ENCODE measurements around the gene RAB35.

DNA sequence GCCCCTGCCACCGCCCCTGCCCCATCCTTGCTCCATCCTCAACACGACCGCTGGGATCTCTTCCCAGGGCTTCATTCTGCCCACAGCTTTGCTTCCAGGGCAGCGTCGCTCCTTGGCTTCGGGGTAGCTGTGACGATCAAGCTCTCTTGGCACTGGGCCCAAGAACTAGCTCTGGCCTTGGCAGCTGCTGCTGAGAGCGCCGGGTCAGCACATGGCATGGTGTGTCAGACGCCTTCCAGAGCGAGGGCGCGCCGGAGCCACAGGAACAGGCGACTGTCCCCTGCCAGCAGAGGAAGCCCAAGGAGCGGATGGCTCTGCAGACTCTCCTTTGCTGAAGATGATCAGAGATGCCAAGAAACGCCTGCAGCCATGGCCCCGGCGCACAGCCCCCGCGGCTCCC lies 15.9 kb downstream of the RAB35 start:
- TF ChIP-seq RAD21 (conservative IDR thresholded peaks at IDR 0.05) (no peak), POLR2AphosphoS5 (IDR thresholded peaks at IDR 0.05) (no peak), TAF1 (IDR thresholded peaks at IDR 0.05; ENCODE audit: low read depth) (no peak), CTCF (IDR thresholded peaks at IDR 0.05; ENCODE audit: poor library complexity, severe bottlenecking) (no peak), EP300 (conservative IDR thresholded peaks at IDR 0.05; ENCODE audit: poor library complexity, severe bottlenecking) (no peak)

All from neural cell (in vitro differentiated cells).